ENCODE measurements around the gene RNASEH2B.

RNASEH2B gene

DNA sequence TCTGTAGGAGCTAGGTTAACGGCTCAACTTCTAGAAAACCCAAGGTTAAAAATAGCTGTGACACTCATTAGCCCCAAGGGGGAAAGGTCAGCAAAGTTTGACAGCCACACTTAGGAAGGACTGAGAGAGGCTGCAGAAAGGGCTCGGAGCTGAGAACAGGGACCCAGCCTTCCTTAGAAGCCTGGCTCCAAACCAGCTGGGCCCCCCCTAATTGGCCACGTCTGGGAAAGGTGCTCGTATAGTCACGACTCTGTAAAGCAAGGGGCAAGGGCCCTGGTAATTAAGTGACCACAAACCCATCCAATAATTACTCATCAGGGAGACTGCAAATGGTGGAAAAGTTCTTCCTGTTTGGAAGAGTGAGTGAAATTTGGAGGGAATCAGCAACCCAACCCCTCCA is 90.5 kb downstream of the RNASEH2B start:
- no peak for DNase-seq

- DNase-seq = peak; percentile 18
Measured at GRCh38 chr13:51000571-51001260, 91.1 kb downstream of the RNASEH2B start.

DNA sequence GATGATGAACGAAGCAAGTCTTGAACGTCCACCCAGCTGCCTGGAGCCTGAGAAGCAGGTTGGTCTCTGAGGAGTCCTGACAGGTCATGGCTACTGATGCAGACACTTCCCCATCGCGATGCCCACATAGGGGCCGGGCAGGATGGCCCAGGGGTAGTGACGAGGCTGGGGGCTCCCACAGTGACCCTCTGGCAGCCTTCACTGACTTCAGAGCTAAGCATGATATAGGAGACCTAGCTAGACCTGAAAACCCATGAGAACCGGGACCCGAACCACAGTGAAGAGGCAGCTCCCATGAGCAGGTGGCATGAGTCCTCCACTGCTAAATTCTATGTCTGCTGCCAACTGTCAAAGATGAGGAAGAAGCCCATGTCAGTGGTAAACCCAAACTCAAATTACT is 91.7 kb downstream of the RNASEH2B start:
- no peak for DNase-seq

DNA sequence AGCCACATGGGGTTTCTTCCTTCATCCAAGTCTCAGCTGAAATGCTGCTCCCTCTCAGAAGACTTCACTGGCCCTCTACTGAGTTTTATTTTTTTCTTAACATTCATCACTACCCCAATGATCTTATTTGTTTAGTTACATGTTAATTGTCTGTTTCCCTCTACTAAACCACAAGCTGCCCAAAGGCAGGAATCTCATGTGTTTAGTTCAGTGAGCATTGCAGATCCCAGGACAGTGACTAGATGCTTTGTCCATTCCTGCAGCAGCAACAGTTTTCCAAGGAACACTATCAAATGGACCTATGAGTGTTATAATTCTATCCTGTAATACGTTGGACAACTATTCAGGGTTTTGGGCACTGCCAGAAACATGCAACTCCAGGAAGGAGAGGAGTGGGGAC is 93.1 kb downstream of the RNASEH2B start:
- no peak for DNase-seq

DNA sequence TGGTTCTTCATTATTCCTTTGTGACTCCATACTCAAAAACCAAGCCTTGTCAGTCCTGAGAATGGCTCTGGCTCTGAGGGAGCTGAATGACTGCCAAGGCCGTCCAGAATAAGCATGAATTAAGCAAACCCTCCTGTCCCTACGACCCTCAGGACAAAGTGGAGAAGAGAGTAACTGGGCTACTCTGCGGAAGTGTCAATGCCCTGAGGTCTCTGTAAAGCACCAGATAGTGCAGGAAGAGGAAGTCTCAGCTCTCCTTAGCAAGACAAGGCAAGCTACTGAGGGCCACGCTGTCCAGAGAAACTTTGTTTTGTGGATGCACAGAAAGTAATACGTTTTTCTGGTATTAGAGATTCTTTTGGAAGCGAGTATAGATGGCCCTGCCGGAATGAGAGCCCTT is 94.1 kb downstream of the RNASEH2B start:
- no peak for DNase-seq

- no peak for DNase-seq
Measured at GRCh38 chr13:51004111-51004865, 94.7 kb downstream of the RNASEH2B start.

DNA sequence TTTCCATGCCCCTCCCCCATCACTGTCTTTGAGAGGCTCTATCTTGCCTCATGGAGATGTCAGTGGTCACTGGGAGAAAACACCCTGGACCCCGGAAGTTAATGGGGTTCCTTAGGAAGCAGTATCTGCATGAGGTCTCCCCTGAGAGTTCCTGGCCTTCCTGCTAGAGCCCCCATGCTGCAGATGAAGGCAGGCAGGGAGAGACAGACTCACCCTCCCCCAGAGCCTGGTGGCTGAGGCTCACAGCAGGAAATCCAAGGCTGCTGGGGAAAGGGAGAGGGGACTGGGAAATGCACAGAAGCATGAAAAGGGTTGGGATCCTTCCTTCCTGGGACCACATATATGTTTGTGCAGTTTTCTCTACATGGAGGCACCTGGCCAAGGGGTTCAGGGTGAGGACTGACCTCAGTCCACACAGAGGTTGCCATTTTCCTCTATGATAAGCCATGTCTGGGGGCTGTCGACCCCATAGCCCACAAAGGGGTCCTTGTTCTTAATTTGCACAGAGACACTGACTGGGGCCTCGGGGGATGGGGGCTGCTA is 95.4 kb downstream of the RNASEH2B start:
- DNase-seq = no peak

- DNase-seq = no peak
Measured at GRCh38 chr13:51005566-51005965, 96.0 kb downstream of the RNASEH2B start.
